GM12878 (cell line): ENCODE measurements around the gene RCL1. TPM values are rescaled to one million over a fixed set of nuclear protein-coding genes. Genes with fewer than 3 reads are reported as not detected.

Source experiments
- ATAC-seq: fragments of 200-7000 bp; cut with Tn5 transposase; 3 replicates; pipeline ENCODE4 v1.9.1; 2020; ENCODE audit warnings: mild to moderate bottlenecking, moderate library complexity
- BruUV-seq: library from RNA; stranded (reverse); fragments of 400-500 nt; replicated peaks from 2 replicates; lab custom pipeline; 2021; lab: Mats Ljungman, UMichigan
- CTCF ChIA-PET: fragments of 300-600 bp; sonication (Branson Sonifier 250); formaldehyde crosslinking; extraction: SDS; loops from one replicate; lab custom pipeline; 2021; ENCODE audit warnings: inconsistent platforms; lab: Yijun Ruan, JAX
- POLR2A ChIA-PET: fragments of 350-600 bp; formaldehyde crosslinking; extraction: SDS; loops from one replicate; lab custom pipeline; 2021; ENCODE audit warnings: inconsistent platforms; lab: Charles Lee
- RAD21 ChIA-PET: fragments of 300-600 bp; sonication (Branson Sonifier 250); formaldehyde crosslinking; loops from one replicate; lab custom pipeline; 2023; ENCODE audit warnings: antibody characterized with exemption; ENCODE audit not compliant: unreplicated experiment; lab: Charles Lee
- SMC1A ChIA-PET: fragments of 300-600 bp; sonication (Branson Sonifier 250); formaldehyde crosslinking; loops from one replicate; lab custom pipeline; 2023; ENCODE audit not compliant: unreplicated experiment, uncharacterized antibody; lab: Charles Lee
- DNase-seq: peaks from one replicate; pipeline ENCODE4 v3.0.0-alpha.2; 2011; ENCODE audit warnings: low read depth, low spot score
- FAIRE-seq: peaks from 3 replicates; lab custom pipeline; 2011; peaks lifted over from hg19 to GRCh38; lab: Jason Lieb, UNC
- H2AFZ ChIP-seq: 2 replicates; pipeline ENCODE4 v1.6.0; 2011; ENCODE audit warnings: low read depth, low read length, control low read depth; ENCODE audit not compliant: control insufficient read depth
- H3K27ac ChIP-seq: 2 replicates; pipeline ENCODE4 v1.5.1; 2011; ENCODE audit warnings: control low read depth; ENCODE audit not compliant: control insufficient read depth, insufficient read depth
- H3K27me3 ChIP-seq, 2 experiments: replicated peaks in 1 of 2; 2 replicates each; pipeline versions ENCODE4 v1.6.0 to v1.6.1; 2011; ENCODE audit warnings: low read length in 1 of 2; ENCODE audit not compliant: control insufficient read depth in 2 of 2, insufficient read depth in 2 of 2
- H3K36me3 ChIP-seq, 2 experiments: 2 replicates each; pipeline ENCODE4 v1.5.1; 2011; ENCODE audit warnings: low read length in 1 of 2; ENCODE audit not compliant: control insufficient read depth in 2 of 2, insufficient read depth in 2 of 2
- H3K4me1 ChIP-seq: 2 replicates; pipeline ENCODE4 v1.6.1; 2011; ENCODE audit warnings: mild to moderate bottlenecking, low read length, moderate library complexity, mixed read lengths; ENCODE audit not compliant: control insufficient read depth, insufficient read depth
- H3K4me2 ChIP-seq: 2 replicates; pipeline ENCODE4 v1.6.0; 2011; ENCODE audit warnings: control low read depth; ENCODE audit not compliant: control insufficient read depth, insufficient read depth
- H3K4me3 ChIP-seq: fragments of 200-600 bp; sonication (generic); 2 replicates; pipeline ENCODE4 v1.5.1; 2016
- H3K79me2 ChIP-seq: 2 replicates; pipeline ENCODE4 v1.6.0; 2011; ENCODE audit warnings: low read length; ENCODE audit not compliant: control insufficient read depth, insufficient read depth
- H3K9ac ChIP-seq: 2 replicates; pipeline ENCODE4 v1.8.0; 2011; ENCODE audit warnings: low read length, control low read depth, mixed read lengths; ENCODE audit not compliant: control insufficient read depth, insufficient read depth
- H3K9me3 ChIP-seq: replicated peaks from 3 replicates; pipeline ENCODE4 v1.5.1; 2011; ENCODE audit warnings: mild to moderate bottlenecking, low read length; ENCODE audit not compliant: control insufficient read depth, insufficient read depth
- H4K20me1 ChIP-seq: 2 replicates; pipeline ENCODE4 v1.6.0; 2011; ENCODE audit not compliant: control insufficient read depth, insufficient read depth
- BMI1 ChIP-seq: fragments of 450-650 bp; IDR thresholded peaks from 2 replicates; pipeline ENCODE4 v1.6.1; 2016; ENCODE audit warnings: mild to moderate bottlenecking, moderate library complexity, borderline replicate concordance
- CBFB ChIP-seq: IDR thresholded peaks from 2 replicates; pipeline ENCODE4 v1.6.1; 2016; ENCODE audit warnings: antibody characterized with exemption, low read depth
- CREM ChIP-seq: IDR thresholded peaks from 2 replicates; pipeline ENCODE4 v1.6.1; 2014; ENCODE audit warnings: antibody characterized with exemption, low read depth
- FOS ChIP-seq: IDR thresholded peaks from 3 replicates; pipeline ENCODE4 v1.6.1; 2011; ENCODE audit warnings: borderline replicate concordance; ENCODE audit not compliant: insufficient read length; ENCODE audit errors: extremely low read depth
- FOXK2 ChIP-seq: fragments of 450-650 bp; IDR thresholded peaks from 2 replicates; pipeline ENCODE4 v1.6.1; 2017; ENCODE audit warnings: mild to moderate bottlenecking, moderate library complexity
- HDGF ChIP-seq: fragments of 450-650 bp; IDR thresholded peaks from 2 replicates; pipeline ENCODE4 v1.6.1; 2016; ENCODE audit warnings: antibody characterized with exemption
- KLF5 ChIP-seq: fragments of 450-650 bp; IDR thresholded peaks from 2 replicates; pipeline ENCODE4 v1.6.1; 2014; ENCODE audit warnings: mild to moderate bottlenecking; ENCODE audit not compliant: partially characterized antibody
- MAX ChIP-seq: IDR thresholded peaks from 2 replicates; pipeline ENCODE4 v1.6.1; 2012; ENCODE audit warnings: low read depth, low read length, improper control_type of control experiment
- MEF2A ChIP-seq: IDR thresholded peaks from 2 replicates; pipeline ENCODE4 v1.6.1; 2011; ENCODE audit warnings: low read depth, mild to moderate bottlenecking, low read length, moderate library complexity; ENCODE audit not compliant: insufficient read depth
- MXI1 ChIP-seq: fragments of 150-350 bp; IDR thresholded peaks from 2 replicates; pipeline ENCODE4 v1.6.1; 2011; ENCODE audit warnings: low read depth, mild to moderate bottlenecking, inconsistent platforms, low read length, improper control_type of control experiment
- NR2C1 ChIP-seq: fragments of 450-650 bp; IDR thresholded peaks from 2 replicates; pipeline ENCODE4 v1.6.1; 2017; ENCODE audit warnings: antibody characterized with exemption, mild to moderate bottlenecking, moderate library complexity
- POLR2A ChIP-seq: IDR thresholded peaks from 2 replicates; pipeline ENCODE4 v1.6.1; 2011; ENCODE audit warnings: low read depth, mild to moderate bottlenecking, low read length
- RELA ChIP-seq: fragments of 450-650 bp; IDR thresholded peaks from 2 replicates; pipeline ENCODE4 v1.8.0; 2014; ENCODE audit warnings: borderline replicate concordance; ENCODE audit not compliant: partially characterized antibody
- SIX5 ChIP-seq: IDR thresholded peaks from 2 replicates; pipeline ENCODE4 v1.6.1; 2011; ENCODE audit warnings: mild to moderate bottlenecking, low read depth, low read length, moderate library complexity; ENCODE audit not compliant: severe bottlenecking
- SP1 ChIP-seq: IDR thresholded peaks from one replicate; pipeline ENCODE4 v1.6.1; 2011; ENCODE audit warnings: low read depth, low read length
- TCF3 ChIP-seq: IDR thresholded peaks from 2 replicates; pipeline ENCODE4 v1.6.1; 2012; ENCODE audit warnings: low read depth, mild to moderate bottlenecking, low read length, borderline replicate concordance; ENCODE audit not compliant: insufficient read depth
- USF2 ChIP-seq: IDR thresholded peaks from 2 replicates; pipeline ENCODE4 v1.6.1; 2011; ENCODE audit warnings: low read depth, low read length, improper control_type of control experiment, borderline replicate concordance
- WGBS: methylation state at CpG from one replicate; pipeline ENCODE4 v1.1.6; 2016; ENCODE audit warnings: low lambda C conversion rate; ENCODE audit not compliant: insufficient replicate concordance, insufficient coverage; ENCODE audit errors: missing lambda C conversion rate; 5-methylcytosine and 5-hydroxymethylcytosine counted together
- in situ Hi-C: fragments of 300-500 bp; cut with MboI; formaldehyde crosslinking; loops from 9 replicates; pipeline ENCODE4 v1.14.3; 2018; ENCODE audit warnings: mixed read lengths
- intact Hi-C: fragments of 100-400 bp; cut with micrococcal nuclease; formaldehyde crosslinking; loops from one replicate; pipeline ENCODE4 v1.14.2; 2022; ENCODE audit not compliant: unreplicated experiment
- polyA plus RNA-seq, 11 experiments: library from polyadenylated mRNA; depleted of rRNA in 4 of 11; unstranded in 6 of 11; stranded (reverse) in 5 of 11; fragments of >200 nt; fragmentation: Nextera tagmentation in 4 of 11; fragmentation: Illumina TruSeq in 1 of 11; extraction: Ambion mirVana in 4 of 11; extraction: Trizol in 1 of 11; gene quantifications; 1 replicate in 1 of 11; 2 replicates in 10 of 11; pipeline versions ENCODE4 v1.2.1 to v1.2.3, GENCODE V29; 2011 to 2016; ENCODE audit warnings: inconsistent platforms in 2 of 11, missing spikeins in 2 of 11, low read depth in 1 of 11
- total RNA-seq, 4 experiments: library from RNA; depleted of rRNA in 3 of 4; stranded (reverse); fragments of >200 nt in 3 of 4; fragmentation: Illumina TruSeq in 1 of 4; extraction: Trizol in 1 of 4; gene quantifications; 2 replicates each; pipeline versions ENCODE4 v1.2.1 to v1.2.3, GENCODE V29; 2013 to 2021

Gene RCL1
- total and polyA plus RNA-seq, 10 of the 15 experiments (the other 5 are each of a cell fraction or from before 2014, with no cell fraction given) = 21.1 to 46.8 (median 30.5) TPM

DNA sequence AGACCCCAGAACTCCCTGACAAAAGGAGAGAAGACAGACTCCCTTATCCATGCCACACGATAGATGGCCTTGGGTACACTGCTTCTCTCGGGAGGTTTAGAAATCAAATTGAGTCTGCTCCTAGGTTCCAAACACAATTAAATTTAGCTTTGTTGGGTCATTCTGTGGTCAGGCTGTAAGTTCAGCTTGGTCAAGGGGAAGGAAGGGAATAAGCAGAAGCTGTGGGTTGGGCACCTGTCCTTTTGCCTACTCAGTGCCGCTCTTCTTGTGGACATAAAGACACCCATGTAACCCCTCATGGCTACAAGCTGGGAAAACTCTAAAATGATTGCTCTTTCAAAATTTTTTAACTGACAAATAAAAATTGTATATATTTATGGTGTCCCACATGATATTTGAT is 32.6 kb upstream of the RCL1 start:
- no peak overlapping the region for H3K9ac ChIP-seq
- no TSS peak for BruUV-seq
- in situ Hi-C loops = loop anchor here (5.0 kb wide), 1 partner anchor 832 kb away; no protein-coding TSS in a partner anchor
- H3K79me2 ChIP-seq = no peaks in the 10 kb centered on the region
- no peak overlapping the region for H2AFZ ChIP-seq
- POLR2A ChIA-PET = interaction anchor here (0.7 kb wide), 1 partner anchor 262 kb away, joined by 4 read pairs; no protein-coding TSS in a partner anchor
- no peak for FAIRE-seq
- peaks cover 22% of the 10 kb centered on the region for H3K4me1 ChIP-seq
- TF ChIP-seq RELA = no peak
- TF ChIP-seq CREM = no peak
- no peak for TF ChIP-seq TCF3
- TF ChIP-seq FOS = no peak
- TF ChIP-seq MAX = no peak
- TF ChIP-seq USF2 = no peak
- no peak for TF ChIP-seq BMI1
- TF ChIP-seq NR2C1 = no peak
- TF ChIP-seq CBFB = no peak
- no peak for TF ChIP-seq POLR2A
- no peak for TF ChIP-seq MXI1
- TF ChIP-seq SP1 = no peak
- TF ChIP-seq HDGF = no peak
- TF ChIP-seq SIX5 = no peak
- no peak for TF ChIP-seq MEF2A
- no peak for TF ChIP-seq FOXK2
- no peak for TF ChIP-seq KLF5
- TF ChIP-seq, all 136 proteins: peak for 0
- Histone ChIP-seq H3K9me3 (no peaks in the 10 kb centered on the region), H3K4me3 (no peak overlapping the region), H3K4me2 (no peak overlapping the region), H3K36me3 (no peaks in the 10 kb centered on the region), H3K27ac (no peak overlapping the region), H4K20me1 (no peaks in the 10 kb centered on the region), H3K27me3 (no peaks in the 10 kb centered on the region)
- DNase-seq (no peak), ATAC-seq (no peak)
- RAD21 ChIA-PET = interaction anchor here (0.7 to 6.1 kb wide), 14 partner anchors 28 to 1088 kb away, joined by 3 to 92 read pairs (median 4); partner anchors contain the start of gene JAK2
- intact Hi-C loops = loop anchor here (5.0 kb wide), 2 partner anchors 72 to 667 kb away; no protein-coding TSS in a partner anchor
- 82% methylated on average over 3 of the region's 3 CpGs for WGBS
- SMC1A ChIA-PET = interaction anchor here (0.6 to 6.3 kb wide), 17 partner anchors 11 to 840 kb away, joined by 3 to 107 read pairs (median 5); partner anchors contain the start of genes JAK2 and PLGRKT
- CTCF ChIA-PET = interaction anchor here (0.6 to 7.0 kb wide), 43 partner anchors 9 to 1043 kb away, joined by 3 to 147 read pairs (median 5); partner anchors contain the start of genes JAK2 and SPATA6L
